H54 (cell line): ENCODE results near the gene LONRF3.

Experiments used
- DNase-seq: peaks from one replicate; pipeline ENCODE4 v3.0.0; 2011; ENCODE audit warnings: low spot score, mixed read lengths; ENCODE audit not compliant: insufficient read length
- FAIRE-seq: peaks from 3 replicates; lab custom pipeline; 2011; peaks lifted over from hg19 to GRCh38; lab: Jason Lieb, UNC
- POLR2A ChIP-seq: IDR thresholded peaks from 2 replicates; pipeline ENCODE4 v1.6.1; 2011; ENCODE audit warnings: low read depth, mild to moderate bottlenecking, low read length

The LONRF3 gene

GRCh38 chrX:118974088-118974907 lies at the start of gene LONRF3:
Gene LONRF3 (plus strand): TSS chrX:118974618. CDS start chrX:118974781, 163 bp downstream.
- TF ChIP-seq POLR2A, result no peak
- no peak for FAIRE-seq
- DNase-seq, result no peak

- FAIRE-seq (no peak), DNase-seq (no peak)
- TF ChIP-seq POLR2A, result no peak
Measured at GRCh38 chrX:118928151-118928550, 46.3 kb upstream of the LONRF3 start.

DNA sequence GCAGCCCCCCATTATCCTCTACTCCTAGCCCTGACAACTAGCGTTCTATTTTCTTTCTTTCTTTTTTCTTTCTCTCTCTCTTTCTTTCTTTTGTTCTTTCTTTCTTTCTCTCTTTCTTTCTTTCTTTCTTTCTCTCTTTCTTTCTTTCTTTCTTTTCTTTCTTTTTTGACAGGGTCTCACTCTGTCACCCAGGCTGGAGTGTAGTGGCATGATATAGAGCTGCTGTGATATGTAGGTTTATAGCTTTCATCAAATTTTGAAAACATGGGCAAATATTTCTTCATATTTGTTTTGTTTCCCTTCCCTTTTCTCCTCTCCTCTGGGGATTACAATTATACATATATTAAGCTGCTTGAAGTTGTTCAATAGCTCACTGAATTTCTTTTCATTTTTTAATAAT lies 39.1 kb upstream of the LONRF3 start:
- FAIRE-seq (no peak), DNase-seq (no peak)
- no peak for TF ChIP-seq POLR2A

- TF ChIP-seq POLR2A, result no peak
- FAIRE-seq, result no peak
Measured at GRCh38 chrX:118941147-118941546, 33.3 kb upstream of the LONRF3 start.

DNA sequence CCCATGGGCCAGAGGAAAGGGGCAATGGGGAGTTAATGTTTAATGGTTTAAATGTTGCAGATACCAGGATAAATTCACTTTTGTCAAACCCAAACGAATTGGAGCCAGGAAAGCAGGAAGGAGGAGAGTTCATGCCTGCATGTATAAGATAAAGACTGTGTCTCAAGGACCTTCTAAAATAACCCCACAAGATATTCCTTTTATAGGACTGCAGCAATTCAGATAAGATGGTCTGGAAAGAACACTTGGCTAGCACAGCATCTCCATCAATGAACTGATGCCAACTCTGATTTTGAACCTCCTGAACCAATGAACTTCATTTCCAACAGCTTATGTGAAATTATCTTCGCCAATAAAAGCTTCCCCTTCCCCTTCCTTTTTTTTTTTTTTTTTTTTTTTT lies 31.3 kb upstream of the LONRF3 start:
- FAIRE-seq, result no peak
- no peak for DNase-seq
- no peak for TF ChIP-seq POLR2A

More at GRCh38 chrX:118941147-118941546, 33.3 kb upstream of the LONRF3 start:
- no peak for DNase-seq

DNA sequence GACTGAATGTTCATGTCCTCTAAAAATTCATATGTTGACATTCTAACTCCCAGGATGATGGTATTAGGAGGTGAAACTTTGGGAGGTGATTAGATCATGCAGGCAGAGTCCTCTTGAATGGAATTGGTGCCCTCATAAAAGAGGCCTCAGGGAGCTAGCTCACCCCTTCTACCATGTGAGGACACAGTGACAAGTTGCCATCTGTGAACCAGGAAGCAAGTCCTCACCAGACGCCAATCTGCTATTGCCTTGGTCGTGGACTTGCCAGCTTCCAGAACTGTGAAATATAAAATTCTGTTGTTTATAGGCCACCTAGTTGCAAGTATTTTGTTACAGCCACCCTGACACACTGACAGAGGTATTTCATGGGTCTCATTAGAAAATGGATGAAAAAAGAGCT lies 28.5 kb upstream of the LONRF3 start:
- FAIRE-seq, result no peak

GRCh38 chrX:118948270-118948669 lies 26.1 kb upstream of the LONRF3 start:
- FAIRE-seq (no peak), DNase-seq (no peak)

More for the DNA sequence above, 28.5 kb upstream of the LONRF3 start:
- no peak for DNase-seq
- TF ChIP-seq POLR2A, result no peak

GRCh38 chrX:118961866-118962560 lies 12.4 kb upstream of the LONRF3 start:
- TF ChIP-seq POLR2A, result no peak
- FAIRE-seq (no peak), DNase-seq (no peak)

More at GRCh38 chrX:118948270-118948669, 26.1 kb upstream of the LONRF3 start:
- no peak for TF ChIP-seq POLR2A

DNA sequence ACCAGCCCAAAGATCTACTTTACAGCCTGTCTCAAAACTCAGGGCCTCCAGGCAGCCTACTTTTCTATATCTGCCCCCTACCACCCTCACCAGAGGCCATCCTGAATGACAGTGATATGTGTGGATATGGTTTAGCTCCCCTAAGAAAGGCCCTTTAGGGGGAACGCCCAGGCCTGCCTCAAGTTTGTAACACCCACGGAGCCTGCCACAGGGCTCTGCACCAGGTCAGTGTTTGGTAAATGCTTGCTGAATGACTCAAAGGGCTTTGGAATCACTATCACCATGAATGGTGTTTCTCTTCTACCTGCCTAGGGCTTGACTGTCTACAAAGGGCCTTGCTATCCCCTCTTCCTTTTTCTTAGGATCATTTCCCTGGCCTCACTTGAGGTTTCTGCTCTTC lies 11.3 kb upstream of the LONRF3 start:
- FAIRE-seq (no peak), DNase-seq (no peak)
- no peak for TF ChIP-seq POLR2A

DNA sequence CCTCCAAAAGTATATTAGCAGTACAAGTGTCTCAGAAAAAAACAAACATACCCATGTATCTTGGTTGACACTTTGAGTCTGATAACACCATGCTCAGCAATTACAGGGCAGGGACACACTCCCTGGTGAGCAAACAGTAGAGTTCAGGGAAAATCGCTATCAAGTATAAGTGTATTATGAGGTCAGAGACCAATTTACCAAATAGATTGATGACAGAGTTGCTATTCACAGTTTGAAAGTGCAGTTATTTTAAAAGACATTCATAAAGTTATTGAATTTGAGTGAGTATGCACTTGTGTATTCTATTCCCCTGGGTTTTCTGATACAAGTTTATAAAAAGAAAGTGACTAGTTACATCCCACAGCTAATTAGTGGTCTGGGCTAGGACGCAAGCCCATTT lies 10.2 kb upstream of the LONRF3 start:
- FAIRE-seq (no peak), DNase-seq (no peak)

GRCh38 chrX:118965395-118965794 lies 9.0 kb upstream of the LONRF3 start:
- FAIRE-seq, result no peak
- no peak for TF ChIP-seq POLR2A
- DNase-seq, result no peak

More for the DNA sequence above, 10.2 kb upstream of the LONRF3 start:
- TF ChIP-seq POLR2A, result no peak

DNA sequence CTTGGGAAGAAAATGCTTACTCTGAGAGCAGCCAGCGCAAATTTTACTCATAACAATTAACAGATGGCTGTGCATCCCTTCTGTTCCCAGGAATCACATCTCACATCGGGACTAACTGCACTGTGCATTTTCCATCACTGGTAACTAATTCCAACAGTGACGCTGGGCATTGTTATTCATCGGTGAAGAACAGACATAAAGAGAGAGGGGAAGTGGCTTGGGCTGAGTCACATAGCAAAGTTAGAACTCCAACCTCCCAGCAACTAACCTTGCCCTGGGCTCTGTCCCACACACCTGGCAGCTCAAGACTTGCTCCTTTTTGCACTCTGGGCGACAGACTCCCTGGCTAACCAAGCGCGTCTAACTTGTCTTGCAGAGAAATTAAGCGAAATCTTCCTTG lies 6.4 kb upstream of the LONRF3 start:
- FAIRE-seq, result no peak
- no peak for TF ChIP-seq POLR2A
- no peak for DNase-seq

- FAIRE-seq, result no peak
- DNase-seq, result no peak
- no peak for TF ChIP-seq POLR2A
Measured at GRCh38 chrX:118971552-118971951, 2.9 kb upstream of the LONRF3 start.

DNA sequence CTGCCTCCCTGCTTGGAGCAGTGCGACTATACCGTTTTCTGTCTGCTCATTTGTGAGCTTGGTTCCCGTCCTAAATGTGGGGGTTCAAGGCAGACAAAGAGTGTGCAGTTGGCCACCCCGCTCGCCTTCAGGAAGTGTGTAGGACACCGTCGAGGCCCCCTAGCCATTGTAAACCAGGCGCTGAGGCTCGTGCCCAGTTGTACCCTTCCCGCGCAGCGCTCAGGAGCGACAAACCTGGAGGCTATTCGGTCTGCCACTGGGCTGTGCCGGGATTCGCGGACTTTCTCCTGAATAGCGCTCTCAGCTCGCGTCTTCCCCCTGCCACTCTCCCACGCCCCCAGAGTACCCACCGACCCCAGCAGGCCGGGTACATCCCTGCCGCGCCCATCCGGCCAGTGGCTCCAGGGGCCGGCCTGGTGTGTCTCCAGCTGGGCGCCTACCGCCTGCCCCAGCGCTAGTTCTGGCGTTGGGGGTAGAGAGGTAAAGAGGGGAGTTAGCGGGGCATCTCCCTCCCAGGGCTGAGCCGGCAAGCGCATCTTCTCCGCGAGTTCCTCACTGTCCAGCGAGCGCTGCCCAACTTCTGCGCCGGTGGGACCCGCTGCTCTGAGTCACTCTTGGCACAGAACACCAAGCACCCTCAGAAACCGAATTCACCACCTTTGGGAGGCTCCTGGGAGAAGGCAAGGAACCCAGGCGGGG lies 880 bp upstream of the LONRF3 start:
- DNase-seq (no peak), FAIRE-seq (no peak)
- no peak for TF ChIP-seq POLR2A
